Measurements from ENCODE around the gene APOD.

APOD gene

DNA sequence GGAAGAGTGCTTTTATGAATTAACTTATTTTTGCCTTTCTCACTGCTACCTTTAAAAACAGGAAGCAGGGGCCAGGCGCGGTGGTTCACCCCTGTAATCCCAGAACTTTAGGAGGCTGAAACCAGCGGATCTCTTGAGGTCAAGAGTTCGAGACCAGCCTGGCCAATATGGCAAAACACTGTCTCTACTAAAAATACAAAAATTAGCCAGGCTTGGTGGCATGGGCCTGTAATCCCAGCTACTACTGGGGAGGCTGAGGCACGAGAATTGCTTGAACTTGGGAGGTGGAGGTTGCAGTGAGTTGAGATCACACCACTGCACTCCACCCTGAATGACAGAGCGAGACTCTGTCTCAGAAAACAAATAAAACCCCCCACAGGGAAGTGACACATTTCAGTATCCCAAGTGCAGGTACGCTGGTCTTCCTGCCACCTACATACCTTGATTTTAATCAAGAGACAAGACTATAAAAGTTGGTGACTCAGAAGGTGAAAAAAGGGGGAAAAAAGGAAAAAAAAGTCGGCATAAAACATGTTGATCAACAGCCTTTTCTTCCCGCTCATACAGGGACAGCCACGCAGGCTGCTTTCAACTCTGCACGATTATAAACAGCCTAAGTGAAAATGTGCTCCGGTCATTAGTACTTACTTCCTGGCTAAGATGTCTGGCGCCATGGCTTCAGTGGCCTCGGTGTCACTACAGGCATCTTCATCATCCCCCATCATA lies 59.4 kb downstream of the APOD start:
- no peak for DNase-seq (ENCODE audit: low spot score)

DNA sequence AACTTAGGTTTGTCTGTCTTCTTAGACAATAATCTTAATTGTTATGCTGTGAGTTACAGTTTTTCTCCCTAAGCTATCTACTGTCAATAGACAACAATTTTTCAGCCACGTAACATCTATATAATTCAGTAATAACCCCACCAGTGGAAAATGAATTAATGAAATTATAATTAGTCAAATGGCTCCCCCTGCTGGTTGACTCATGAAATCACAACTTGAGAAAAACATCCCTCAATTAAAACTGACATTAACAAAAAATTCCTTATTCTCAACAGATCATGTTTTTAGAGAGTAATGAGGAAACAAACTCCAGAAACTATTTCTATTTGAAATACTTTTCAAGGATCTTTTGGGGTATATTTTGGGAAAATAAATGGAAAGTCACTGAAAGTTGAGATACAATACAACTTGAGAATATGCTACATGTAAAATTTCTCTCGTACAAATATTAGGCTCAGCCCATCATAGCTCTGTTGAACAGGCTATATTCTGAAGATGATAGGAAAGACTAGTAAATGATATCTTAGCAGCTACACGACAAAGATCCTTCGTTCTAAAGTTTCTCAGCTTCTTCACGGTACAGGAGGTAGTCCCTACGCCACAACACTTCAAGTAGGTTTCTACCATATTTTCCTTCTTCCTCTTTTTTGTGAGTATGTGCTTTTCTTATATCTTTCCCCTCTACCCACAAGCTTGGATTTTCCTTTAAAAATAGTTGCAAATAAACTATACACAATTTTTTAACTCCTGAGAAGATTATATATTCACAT lies 61.3 kb downstream of the APOD start:
- DNase-seq (ENCODE audit: low spot score), result peak; percentile 55

Measured in AG20443 (cell line).